IPS DF 19.7 (cell line): ENCODE data around the gene DAAM2.

Source experiments
- DNase-seq: peaks from one replicate; pipeline ENCODE4 v3.0.0-alpha.2; 2013; ENCODE audit warnings: low read depth, low spot score

Gene DAAM2

DNA sequence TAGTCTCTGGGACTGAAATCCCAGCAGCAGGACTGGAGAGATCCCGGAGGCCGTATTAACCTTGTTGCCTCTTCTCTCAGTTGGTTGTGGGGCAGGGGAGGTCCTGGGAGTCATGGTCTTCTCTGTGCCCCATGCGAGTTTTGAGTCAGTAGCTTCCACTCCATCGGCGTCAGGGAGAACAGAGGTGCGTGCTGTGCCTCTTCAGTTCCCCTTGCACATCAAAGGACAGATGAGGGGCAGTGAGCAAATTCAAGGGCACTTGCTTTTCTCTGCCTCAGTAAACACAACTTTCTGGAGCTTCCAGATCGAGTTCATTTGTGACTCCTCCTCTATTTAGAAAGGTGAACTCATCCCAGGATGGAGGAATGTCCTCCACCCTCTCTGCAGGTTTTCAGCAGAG lies 93.5 kb downstream of the DAAM2 start:
- no peak for DNase-seq

DNA sequence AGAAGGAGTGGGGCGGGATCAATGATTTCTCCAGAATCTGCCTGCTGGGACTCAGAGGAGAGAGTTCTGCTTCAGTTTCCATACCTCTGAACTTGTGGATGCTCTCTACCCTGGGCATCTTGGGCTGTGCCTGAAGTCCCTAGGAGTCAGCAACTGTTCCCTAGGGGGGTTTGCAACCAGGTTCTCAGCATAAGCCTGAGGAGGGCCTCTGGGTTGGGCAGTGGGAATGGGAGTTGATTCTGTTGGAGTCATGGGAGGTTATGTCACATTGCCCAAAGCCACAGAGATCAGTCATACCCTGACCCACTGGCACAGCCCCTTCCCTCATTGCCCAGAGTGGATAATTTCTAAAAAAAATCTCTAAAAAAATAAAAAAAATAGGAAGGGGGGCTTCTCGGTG lies 94.7 kb downstream of the DAAM2 start:
- no peak for DNase-seq

DNA sequence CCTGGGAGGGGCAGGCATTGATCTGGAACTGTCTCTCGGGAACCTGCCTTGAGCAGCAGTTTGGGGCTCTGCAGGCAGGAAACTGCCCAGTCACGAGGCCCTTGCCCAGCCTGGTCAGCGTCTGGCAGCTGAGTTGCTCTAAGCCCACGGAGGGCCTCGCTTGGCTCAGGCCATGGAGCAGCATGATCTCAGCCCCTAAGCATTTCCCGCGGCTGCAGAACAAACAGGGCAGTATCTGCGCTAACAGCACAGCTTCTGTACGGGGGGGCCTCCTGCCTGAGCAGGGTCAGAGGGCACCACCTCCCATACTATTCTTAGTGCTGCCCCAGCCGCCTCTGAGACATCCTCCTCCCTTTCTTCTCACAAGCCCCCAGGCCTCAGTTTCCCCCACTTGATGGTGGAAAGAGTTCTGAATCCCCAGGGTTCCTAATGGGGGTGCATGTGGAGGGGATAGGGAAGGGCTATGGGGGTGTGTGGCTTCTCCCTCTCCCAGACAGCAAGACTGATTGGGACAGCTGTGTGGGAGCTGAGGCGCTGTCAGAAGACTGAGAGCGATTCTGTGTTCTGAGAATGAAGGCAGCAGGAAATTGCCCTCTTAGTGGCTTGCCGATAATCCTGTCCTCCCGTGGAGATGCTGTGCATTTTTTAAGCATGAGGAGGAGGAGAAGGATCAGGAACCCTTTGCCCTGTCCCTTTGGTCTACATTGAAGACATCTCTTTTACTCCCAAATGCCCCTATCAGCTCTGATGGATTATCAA lies 95.7 kb downstream of the DAAM2 start:
- no peak for DNase-seq

DNA sequence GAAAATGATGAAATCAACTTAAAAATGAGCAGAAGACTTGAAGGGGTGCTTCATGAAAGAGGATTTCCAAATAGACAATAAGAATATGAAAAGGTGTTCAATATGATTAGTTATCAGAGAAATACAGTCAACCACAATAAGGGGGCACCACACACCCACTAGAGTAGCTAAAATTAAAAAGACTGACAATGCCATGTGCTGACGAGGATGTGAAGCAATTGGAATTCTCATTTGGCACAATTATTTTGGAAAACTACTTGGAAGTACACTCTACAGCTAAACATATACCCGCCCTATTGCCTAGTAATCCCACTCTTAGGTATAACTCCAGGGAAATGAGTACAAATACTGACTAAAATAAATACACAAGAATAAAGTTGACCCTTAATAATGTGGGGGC lies 97.1 kb downstream of the DAAM2 start:
- no peak for DNase-seq

DNA sequence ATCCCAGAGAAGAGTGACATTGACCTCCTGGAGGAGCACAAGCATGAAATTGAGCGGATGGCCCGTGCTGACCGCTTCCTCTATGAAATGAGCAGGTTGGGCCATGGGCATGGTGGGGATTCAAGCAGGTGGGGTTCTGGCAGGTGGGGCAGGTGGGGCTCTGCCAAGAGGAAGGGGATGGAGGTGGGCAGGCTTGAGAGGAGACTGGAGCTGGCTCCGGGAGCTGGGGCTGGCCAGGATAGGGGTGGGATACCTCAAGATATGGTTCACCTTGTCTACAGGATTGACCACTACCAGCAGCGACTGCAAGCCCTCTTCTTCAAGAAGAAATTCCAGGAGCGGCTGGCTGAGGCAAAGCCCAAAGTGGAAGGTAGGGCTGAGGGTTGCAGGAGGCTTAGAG lies 99.2 kb downstream of the DAAM2 start:
- no peak for DNase-seq

DNA sequence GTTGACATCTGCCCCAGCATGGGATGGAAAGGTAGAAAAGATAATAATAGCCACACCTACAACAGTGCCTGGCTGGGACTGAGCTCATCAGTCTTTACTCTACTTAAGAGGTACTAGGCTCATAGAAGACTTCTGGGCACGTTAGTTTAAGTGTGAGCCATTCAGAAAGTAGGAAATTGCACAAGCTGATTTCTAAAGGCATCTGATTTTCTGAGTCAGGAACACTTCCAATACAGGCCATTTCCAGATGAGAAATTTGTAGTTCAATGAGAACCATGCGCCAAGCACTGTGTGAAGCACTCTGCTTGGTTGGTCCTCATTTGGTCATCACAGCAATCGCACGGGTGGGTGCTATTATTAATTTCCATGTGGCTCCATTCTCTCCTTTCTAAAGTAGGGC lies 99.8 kb downstream of the DAAM2 start:
- no peak for DNase-seq

DNA sequence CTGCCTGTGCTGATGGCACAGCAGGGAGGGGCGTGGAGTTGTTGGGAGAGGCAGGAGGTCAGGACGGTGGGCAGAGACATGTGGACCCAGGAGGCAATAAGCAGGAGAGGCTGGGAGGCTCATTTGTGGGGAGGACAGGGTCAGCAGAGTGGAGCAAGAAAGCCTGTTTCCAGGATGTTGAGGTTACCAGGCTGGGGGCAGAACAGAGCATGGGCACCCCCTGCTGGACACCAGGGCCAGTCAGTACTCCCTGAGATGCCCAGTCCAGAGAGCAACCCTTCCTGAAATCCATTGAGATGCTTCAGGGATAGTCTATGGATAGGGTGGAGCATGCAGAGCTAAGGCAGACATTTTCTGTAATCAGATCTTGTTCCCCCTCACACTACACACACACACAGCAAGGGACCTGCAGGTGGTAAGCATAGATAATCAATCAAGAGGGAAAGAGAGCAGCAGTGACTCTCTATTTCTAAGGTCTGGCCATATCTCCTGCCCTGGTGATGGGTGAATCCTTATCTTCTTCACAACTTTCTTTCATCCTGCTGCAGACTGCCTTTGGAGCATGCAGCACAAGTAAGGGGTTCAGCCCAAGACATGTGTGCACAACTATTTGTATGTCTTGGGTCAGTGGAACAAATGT lies 100.4 kb downstream of the DAAM2 start:
- DNase-seq, result no peak

DNA sequence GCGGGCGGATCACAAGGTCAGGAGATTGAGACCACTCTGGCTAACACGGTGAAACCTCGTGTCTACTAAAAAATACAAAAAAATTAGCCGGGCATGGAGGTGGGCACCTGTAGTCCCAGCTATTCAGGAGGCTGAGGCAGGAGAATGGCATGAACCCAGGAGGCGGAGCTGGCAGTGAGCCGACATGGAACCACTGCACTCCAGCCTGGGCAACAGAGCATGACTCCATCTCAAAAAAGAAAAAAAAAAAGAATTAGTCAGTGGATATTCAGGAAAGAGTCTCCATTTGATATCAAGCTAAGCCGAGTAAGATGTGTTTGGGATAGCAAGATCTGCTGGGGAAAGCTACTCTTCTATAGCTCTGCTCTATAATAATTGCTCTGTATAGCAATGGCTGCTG lies 101.1 kb downstream of the DAAM2 start:
- no peak for DNase-seq

DNA sequence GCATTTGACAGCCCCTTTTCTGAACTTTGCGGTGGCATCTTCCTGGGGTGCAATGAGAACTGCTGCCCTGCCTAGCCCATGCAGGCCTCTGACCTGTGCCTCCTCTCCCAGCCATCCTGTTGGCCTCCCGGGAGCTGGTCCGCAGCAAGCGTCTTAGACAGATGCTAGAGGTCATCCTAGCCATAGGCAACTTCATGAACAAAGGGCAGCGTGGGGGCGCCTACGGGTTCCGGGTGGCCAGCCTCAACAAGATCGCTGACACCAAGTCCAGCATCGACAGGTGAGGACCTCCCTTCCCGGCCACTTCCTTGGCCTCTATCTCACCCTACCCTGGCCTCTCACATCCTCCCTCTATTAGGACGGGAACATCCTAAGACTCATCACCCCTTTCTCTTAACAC lies 104.5 kb downstream of the DAAM2 start:
- DNase-seq, result no peak

DNA sequence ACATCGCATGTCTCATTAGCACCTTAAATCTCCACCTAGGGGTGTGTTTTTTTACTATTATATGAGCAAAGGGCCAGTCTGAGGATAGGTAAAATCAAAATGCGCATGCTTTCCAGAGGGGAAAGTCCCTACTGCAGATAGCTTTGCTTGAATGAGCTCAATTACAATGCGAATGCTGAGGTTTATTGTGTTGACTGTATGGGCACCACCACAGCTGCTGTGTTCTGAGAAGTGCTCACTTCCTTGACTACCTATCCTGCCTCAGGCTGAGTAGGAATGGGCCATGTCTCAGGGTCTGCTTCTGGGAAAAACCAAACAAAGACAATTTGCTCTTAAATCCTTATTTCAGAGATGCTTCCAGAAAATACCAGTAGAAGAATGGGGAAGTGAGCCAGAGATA lies 105.5 kb downstream of the DAAM2 start:
- no peak for DNase-seq

DNA sequence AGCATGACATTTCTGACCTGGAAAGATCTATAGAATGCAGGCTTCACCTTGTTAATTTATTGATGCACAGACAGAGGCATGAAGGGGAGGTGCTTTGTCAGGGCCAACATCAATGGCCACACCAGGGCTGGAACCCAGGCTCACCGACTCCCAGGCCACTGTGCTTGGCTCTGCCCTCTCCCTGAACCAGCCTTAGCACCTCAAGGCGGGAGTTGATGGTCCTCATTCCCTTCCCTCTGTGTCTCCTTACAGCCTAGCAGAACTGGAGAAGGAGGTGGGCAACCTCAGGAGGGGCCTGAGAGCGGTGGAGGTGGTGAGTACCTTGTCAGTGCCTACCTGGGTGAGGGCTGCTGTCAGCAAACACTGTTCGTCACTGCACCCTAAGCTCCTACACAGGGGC lies 106.4 kb downstream of the DAAM2 start:
- no peak for DNase-seq

DNA sequence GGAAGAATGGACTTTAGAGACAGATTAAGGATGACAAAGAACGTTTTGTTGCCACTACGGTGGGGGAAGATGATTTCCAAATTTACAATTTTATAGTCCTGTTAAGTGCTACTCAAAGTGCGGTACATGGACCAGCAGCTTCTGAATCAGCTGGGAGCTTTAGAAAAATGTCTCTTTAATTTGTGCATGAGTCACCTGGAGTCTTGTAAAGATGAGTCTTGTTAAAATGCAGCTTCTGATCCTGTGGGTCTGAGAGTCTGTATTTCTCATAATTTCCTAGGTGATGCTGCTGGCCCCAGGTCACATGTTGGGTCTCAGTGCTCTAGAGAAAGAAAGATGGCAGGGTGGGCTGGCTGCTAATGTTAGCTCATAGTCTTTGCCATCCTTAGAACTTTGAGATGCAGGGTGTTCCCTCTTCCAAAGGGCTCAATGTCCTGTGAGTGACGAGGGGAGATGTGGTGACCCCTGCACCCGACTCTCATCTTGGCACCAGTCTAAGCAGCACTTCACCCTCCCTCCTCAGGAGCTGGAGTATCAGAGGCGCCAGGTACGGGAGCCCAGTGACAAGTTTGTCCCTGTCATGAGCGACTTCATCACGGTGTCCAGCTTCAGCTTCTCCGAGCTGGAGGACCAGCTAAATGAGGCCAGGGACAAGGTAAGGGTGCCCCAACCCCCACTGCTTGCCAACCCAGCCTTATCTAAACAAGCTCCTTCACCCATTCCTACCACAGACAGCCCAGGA lies 107.5 kb downstream of the DAAM2 start:
- DNase-seq, result no peak

DNA sequence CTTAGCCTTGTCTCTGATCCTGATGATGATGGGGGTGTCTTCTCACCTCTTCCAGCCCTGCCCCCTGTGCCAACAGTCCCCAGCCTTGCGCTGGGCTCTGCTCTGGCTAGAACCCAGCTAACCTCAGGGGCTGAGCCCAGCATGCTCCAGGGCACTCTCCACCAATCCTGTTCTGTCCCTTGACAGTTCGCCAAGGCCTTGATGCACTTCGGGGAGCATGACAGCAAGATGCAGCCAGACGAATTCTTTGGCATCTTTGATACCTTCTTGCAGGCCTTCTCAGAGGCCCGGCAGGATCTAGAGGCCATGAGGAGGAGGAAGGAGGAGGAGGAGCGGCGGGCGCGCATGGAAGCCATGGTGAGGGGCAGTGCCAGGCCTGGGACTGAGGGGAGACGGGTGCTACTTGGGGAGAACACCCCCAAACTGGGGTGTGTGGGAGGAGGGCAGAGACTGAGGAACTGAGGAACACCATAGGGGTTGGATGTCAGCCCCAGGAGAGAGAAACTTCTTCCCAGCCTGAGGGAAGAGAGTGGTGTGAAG lies 109.0 kb downstream of the DAAM2 start:
- DNase-seq, result no peak

DNA sequence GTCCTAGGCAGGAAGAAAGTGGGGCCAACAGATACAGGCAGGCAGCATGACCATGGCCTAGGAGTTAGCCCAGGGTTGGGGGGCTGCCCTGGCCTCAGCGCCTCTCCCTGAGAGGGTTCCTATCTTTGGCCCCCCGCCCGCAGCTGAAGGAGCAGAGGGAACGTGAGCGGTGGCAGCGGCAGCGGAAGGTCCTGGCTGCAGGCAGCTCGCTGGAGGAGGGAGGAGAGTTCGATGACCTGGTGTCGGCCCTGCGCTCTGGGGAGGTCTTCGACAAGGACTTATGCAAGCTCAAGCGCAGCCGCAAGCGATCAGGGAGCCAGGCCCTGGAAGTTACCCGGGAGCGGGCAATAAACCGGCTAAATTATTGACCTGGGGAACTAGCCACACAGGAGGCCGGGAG lies 109.5 kb downstream of the DAAM2 start:
- no peak for DNase-seq

DNA sequence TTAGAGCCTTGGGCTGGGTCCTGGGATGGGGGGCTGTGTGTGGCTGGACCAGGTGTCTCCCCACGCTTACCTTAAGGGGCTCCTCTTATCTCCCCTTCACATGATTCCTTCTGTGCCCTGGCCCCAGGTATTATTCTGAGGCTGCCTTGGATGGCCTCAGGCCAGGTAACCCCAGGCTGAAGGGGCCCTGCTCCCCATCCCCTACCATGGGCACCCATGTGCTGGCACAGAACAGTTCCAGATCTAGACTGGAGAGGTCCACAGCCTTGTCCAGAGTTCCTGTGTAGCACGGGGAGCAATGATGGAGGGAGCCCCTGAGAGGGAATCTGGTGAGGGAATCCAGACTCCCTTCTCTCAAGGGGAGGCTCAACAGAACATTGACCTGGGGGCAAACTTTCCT lies 110.0 kb downstream of the DAAM2 start:
- no peak for DNase-seq

DNA sequence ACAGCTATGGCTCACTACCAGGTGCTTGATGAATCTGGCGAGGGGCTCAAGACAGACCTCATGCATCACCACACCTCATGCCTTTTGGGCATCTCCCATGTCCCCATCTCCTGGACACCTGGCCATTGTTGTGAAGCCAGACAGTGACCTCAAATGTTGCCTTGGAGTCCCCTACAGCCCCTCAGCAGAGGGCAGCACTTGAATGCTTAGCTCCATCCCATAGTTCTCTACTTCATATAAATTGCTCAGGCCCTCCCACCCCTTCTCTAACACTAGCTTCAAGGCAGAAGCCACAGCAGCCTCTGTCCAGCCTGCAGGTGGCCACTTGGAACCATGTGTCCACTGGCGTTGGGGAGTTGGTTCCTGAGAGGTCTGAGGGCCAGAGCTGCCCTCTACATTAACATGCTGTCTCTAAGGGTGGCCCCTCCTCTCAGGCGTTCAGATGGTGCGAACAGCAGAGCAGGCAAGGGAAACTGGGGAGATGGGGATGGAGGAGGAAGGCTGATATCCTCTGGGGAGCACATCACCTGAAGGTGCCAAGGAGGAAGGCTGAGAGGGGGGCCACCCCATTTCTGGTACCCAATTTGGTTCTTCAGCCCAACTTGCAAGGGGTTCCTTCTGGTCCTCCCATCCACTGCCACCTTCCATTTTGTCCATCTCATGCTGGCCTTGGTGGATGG lies 110.8 kb downstream of the DAAM2 start:
- no peak for DNase-seq

DNA sequence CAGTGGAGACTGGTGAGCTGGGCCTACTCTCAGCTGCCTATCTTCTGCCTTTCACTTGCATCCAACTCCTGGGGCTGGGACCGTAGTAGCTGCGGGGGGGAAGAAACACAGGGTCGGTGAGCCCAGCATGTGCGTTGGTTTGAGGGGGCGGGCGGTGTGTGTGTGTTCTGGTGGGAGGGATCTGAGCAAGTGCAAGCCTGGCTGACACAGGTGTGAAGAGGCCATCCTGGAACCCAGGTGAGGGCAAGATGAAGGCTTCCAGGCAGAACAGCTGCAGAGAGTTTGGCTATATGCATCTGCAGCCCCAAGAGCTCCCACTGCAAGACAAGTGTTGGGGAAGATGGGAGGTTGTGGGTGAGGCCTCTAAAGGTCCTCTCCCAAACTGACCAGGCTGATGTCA lies 111.5 kb downstream of the DAAM2 start:
- no peak for DNase-seq

DNA sequence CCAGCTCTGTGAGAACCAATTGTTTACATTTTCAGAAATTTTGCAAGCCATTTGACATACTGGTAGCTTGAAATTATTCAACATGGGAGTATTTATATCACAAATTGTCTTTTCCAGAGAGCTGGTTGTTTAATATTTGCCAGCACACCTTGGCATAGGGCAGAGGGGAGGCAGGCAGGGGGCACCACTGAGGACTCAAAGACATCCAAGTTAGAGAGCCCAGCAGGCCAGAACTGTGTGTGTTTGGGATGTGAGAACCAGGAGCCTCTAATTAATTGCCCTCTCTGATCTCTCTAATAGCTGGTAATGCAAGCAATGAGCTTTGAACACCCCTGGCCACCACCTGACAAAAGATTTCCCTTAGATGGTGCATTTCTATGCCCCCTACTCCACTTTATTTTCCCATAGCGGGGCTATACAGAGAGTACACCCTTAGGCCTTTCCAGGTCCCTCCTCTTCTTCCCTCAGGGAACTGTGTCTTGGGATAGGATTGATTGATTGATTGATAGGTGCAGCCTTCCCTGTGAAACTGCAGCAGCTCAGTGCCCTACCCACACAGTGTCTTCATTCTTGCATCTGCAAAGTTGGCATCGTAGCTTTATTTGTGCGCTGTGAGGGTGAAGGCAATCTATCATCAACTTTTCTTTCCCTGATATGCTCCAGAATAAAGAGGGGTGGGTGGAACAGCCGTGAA lies 112.9 kb downstream of the DAAM2 start:
- DNase-seq, result no peak

DNA sequence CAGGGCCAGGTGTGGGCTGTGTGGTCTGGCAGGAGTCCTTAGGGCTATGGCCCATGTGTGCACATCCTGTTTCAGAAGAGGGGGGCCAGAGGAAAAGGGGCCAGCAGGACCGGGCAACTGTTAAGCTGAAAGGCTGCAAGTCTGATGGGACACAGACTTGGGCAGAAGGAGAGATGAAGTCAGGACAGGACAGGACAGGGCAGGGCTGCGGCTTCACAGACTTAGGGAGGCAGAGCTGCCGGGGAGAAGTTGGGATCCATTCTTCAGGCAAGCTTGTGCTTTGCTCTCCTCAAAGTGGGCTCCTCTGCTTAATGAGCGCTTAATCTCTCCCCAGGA lies 113.4 kb downstream of the DAAM2 start:
- no peak for DNase-seq

DNA sequence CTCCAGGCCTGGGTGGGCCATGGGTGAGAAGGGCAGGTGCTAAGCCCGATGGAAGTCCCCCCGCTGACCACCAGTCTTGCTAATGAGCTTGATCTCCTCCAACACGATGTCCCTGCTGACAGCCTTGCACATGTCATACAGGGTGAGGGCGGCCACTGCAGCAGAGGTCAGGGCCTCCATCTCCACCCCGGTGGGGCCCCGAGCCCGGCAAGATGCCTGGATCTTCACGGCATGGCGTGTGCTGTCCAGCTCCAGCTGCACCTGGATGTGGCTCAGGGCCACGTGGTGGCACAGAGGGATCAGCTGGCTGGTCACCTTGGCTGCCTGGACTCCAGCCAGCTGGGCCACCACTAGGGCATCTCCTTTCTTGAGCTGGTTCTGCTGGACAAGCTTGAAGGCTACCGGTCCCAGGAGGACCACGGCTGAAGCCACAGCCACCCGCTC lies 114.2 kb downstream of the DAAM2 start:
- no peak for DNase-seq

DNA sequence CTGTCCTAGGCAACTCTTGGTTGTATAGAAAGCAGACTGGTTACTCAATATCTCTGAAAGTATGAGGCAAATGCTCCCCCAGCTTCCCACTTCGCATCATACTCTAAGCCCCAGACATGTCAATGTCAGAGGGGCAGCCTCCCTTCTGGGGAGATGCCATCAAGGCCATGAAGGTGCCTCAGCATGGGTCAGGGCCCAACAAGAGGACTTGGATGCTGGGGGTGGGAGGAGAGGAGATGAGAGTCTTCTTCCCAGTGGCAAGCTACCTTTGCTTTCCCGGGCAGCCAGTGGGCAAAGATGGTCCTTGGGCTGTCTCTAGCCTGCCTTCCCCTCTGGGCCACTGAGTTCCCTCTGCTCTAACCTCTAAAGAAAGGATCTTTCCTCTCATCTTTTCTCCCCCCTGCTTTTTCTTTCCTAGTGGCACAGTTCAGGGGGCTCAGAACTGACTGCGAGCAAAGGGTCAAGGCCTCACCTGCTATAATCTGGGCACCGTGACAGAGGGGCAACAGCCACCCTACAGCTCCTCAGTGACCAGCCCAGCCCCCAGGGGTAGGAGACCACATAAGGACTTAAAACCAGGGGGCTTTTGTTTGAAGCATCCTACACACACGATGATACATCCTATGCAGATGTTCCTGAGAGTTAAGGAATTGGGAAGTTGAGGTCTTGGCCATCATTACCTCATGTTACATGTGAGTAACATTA lies 115.8 kb downstream of the DAAM2 start:
- no peak for DNase-seq
